ENCODE measurements around the gene XCL1.

- TF ChIP-seq, protein P1, sequence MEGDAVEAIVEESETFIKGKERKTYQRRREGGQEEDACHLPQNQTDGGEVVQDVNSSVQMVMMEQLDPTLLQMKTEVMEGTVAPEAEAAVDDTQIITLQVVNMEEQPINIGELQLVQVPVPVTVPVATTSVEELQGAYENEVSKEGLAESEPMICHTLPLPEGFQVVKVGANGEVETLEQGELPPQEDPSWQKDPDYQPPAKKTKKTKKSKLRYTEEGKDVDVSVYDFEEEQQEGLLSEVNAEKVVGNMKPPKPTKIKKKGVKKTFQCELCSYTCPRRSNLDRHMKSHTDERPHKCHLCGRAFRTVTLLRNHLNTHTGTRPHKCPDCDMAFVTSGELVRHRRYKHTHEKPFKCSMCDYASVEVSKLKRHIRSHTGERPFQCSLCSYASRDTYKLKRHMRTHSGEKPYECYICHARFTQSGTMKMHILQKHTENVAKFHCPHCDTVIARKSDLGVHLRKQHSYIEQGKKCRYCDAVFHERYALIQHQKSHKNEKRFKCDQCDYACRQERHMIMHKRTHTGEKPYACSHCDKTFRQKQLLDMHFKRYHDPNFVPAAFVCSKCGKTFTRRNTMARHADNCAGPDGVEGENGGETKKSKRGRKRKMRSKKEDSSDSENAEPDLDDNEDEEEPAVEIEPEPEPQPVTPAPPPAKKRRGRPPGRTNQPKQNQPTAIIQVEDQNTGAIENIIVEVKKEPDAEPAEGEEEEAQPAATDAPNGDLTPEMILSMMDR (IDR thresholded peaks at IDR 0.05), result no peak
- TF ChIP-seq POLR2A (IDR thresholded peaks at IDR 0.05; ENCODE audit: low read depth) (no peak), POLR2AphosphoS5 (IDR thresholded peaks at IDR 0.05) (no peak), EP300 (IDR thresholded peaks at IDR 0.05) (no peak)
Measured at GRCh38 chr1:168550971-168551370, 25.4 kb upstream of the XCL1 start.
